ENCODE measurements around the gene UTP3.
"Not testable (repeated sequence)": the region's sequence is repeated elsewhere in the genome, so short reads cannot be mapped to it uniquely, and the experiment has no call there.

Gene UTP3

GRCh38 chr4:70682142-70682541, 6.2 kb upstream of the UTP3 start:
- not testable (repeated sequence) for DNase-seq (ENCODE audit: low spot score)

GRCh38 chr4:70687392-70687791, 940 bp upstream of the UTP3 start:
- DNase-seq (ENCODE audit: low spot score), result no peak

GRCh38 chr4:70688795-70689231, 481 bp downstream of the UTP3 start:
- no peak for DNase-seq (ENCODE audit: low spot score)

GRCh38 chr4:70691661-70692060, 3.3 kb downstream of the UTP3 start:
- DNase-seq (ENCODE audit: low spot score), result no peak

GRCh38 chr4:70694633-70695032, 6.3 kb downstream of the UTP3 start:
- not testable (repeated sequence) for DNase-seq (ENCODE audit: low spot score)

- not testable (repeated sequence) for DNase-seq (ENCODE audit: low spot score)
Measured at GRCh38 chr4:70698435-70698834, 10.1 kb downstream of the UTP3 start.

GRCh38 chr4:70700712-70701111, 12.4 kb downstream of the UTP3 start:
- DNase-seq (ENCODE audit: low spot score), result no peak

GRCh38 chr4:70701271-70701670, 12.9 kb downstream of the UTP3 start:
- DNase-seq (ENCODE audit: low spot score), result no peak

- not testable (repeated sequence) for DNase-seq (ENCODE audit: low spot score)
Measured at GRCh38 chr4:70702592-70702991, 14.3 kb downstream of the UTP3 start.

- DNase-seq (ENCODE audit: low spot score), result peak; percentile 47
Measured at GRCh38 chr4:70703619-70704214, 15.4 kb downstream of the UTP3 start.

- DNase-seq (ENCODE audit: low spot score), result peak; percentile 75
Measured at GRCh38 chr4:70704215-70704930, 16.0 kb downstream of the UTP3 start.

GRCh38 chr4:70704931-70705182, 16.5 kb downstream of the UTP3 start:
- no peak for DNase-seq (ENCODE audit: low spot score)

- peak; percentile 63 for DNase-seq (ENCODE audit: low spot score)
Measured at GRCh38 chr4:70705183-70706043, 17.1 kb downstream of the UTP3 start.

- DNase-seq (ENCODE audit: low spot score), result no peak
Measured at GRCh38 chr4:70706044-70706461, 17.7 kb downstream of the UTP3 start.

GRCh38 chr4:70706516-70706915, 18.2 kb downstream of the UTP3 start:
- no peak for DNase-seq (ENCODE audit: low spot score)

- no peak for DNase-seq (ENCODE audit: low spot score)
Measured at GRCh38 chr4:70709611-70710205, 21.4 kb downstream of the UTP3 start.

- no peak for DNase-seq (ENCODE audit: low spot score)
Measured at GRCh38 chr4:70711599-70711998, 23.3 kb downstream of the UTP3 start.

GRCh38 chr4:70712150-70712549, 23.8 kb downstream of the UTP3 start:
- DNase-seq (ENCODE audit: low spot score), result no peak

- DNase-seq (ENCODE audit: low spot score), result no peak
Measured at GRCh38 chr4:70712604-70713452, 24.5 kb downstream of the UTP3 start.

- no peak for DNase-seq (ENCODE audit: low spot score)
Measured at GRCh38 chr4:70713453-70714078, 25.2 kb downstream of the UTP3 start.

All from globus pallidus (tissue), 1 donor.